Measurements from ENCODE around the gene ARMC3. TPM values are rescaled to one million over a fixed set of nuclear protein-coding genes. Genes with fewer than 3 reads are reported as not detected.

ARMC3 gene
- polyA plus RNA-seq, 3 donors = not detected

GRCh38 chr10:22915314-22915713, 12.5 kb upstream of the ARMC3 start:
- H3K4me2 ChIP-seq (replicated peaks; ENCODE audit: extremely low read depth, low read length, poor library complexity, severe bottlenecking) = no peak overlapping the region
- no peak for TF ChIP-seq CTCF (IDR thresholded peaks at IDR 0.05)
- Mint-ChIP-seq H3K36me3 (no peaks in the 10 kb centered on the region), H3K27me3 (ENCODE audit: low read depth in 3 of 3) (peaks cover 0 to 3% (median 0%) of the 10 kb centered on the region in 3 donors), H3K27ac (no peak overlapping the region), H3K9me3 (peaks cover 0 to 14% (median 7%) of the 10 kb centered on the region in 7 donors), H3K4me3 (no peak overlapping the region), H3K4me1 (no peaks in the 10 kb centered on the region)
- no peaks in the 10 kb centered on the region for H3K36me3 ChIP-seq (replicated peaks in 1 of 2; ENCODE audit: control insufficient read depth in 1 of 2, insufficient read depth in 2 of 2, low read length in 2 of 2)
- H2AFZ ChIP-seq (ENCODE audit: insufficient read depth, low read depth, low read length, poor library complexity, severe bottlenecking) = no peak overlapping the region
- H4K20me1 ChIP-seq (ENCODE audit: insufficient read depth, low read length) = no peaks in the 10 kb centered on the region
- H3K79me2 ChIP-seq (ENCODE audit: insufficient read depth, low read length) = no peaks in the 10 kb centered on the region
- no peak overlapping the region for H3K27ac ChIP-seq (ENCODE audit: low read depth in 1 of 2, low read length in 2 of 2)
- no peak overlapping the region for H3K4me3 ChIP-seq (replicated peaks in 1 of 3; ENCODE audit: low read depth in 2 of 3, low read length in 3 of 3)
- no peaks in the 10 kb centered on the region for H3K27me3 ChIP-seq (ENCODE audit: control insufficient read depth in 2 of 2, insufficient read depth in 2 of 2, low read length in 2 of 2)
- intact Hi-C loops (cut with micrococcal nuclease) = no loop called here
- no CpG with 5 or more reads among the region's 3 CpGs for WGBS (ENCODE audit: insufficient coverage)
- H3K4me1 ChIP-seq (ENCODE audit: control insufficient read depth in 1 of 2, insufficient read depth in 2 of 2, low read length in 2 of 2) = no peaks in the 10 kb centered on the region
- DNase-seq = no peak
- no peaks in the 10 kb centered on the region for H3K9me3 ChIP-seq (replicated peaks in 1 of 2; ENCODE audit: control insufficient read depth in 1 of 2, insufficient read depth in 1 of 2, low read length in 2 of 2)
- H3K9ac ChIP-seq (ENCODE audit: insufficient read depth, low read length, poor library complexity, severe bottlenecking) = no peak overlapping the region

GRCh38 chr10:22925088-22925487, 2.8 kb upstream of the ARMC3 start:
- Histone ChIP-seq H3K27ac (ENCODE audit: low read depth in 1 of 2, low read length in 2 of 2) (no peak overlapping the region), H3K79me2 (ENCODE audit: insufficient read depth, low read length) (no peaks in the 10 kb centered on the region), H3K9ac (ENCODE audit: insufficient read depth, low read length, poor library complexity, severe bottlenecking) (no peak overlapping the region), H2AFZ (ENCODE audit: insufficient read depth, low read depth, low read length, poor library complexity, severe bottlenecking) (no peak overlapping the region), H3K4me3 (replicated peaks in 1 of 3; ENCODE audit: low read depth in 2 of 3, low read length in 3 of 3) (no peak overlapping the region), H3K27me3 (ENCODE audit: control insufficient read depth in 2 of 2, insufficient read depth in 2 of 2, low read length in 2 of 2) (peaks cover 4% of the 10 kb centered on the region in 2 donors), H3K4me2 (replicated peaks; ENCODE audit: extremely low read depth, low read length, poor library complexity, severe bottlenecking) (no peak overlapping the region), H4K20me1 (ENCODE audit: insufficient read depth, low read length) (no peaks in the 10 kb centered on the region), H3K4me1 (ENCODE audit: control insufficient read depth in 1 of 2, insufficient read depth in 2 of 2, low read length in 2 of 2) (peaks cover 7 to 9% of the 10 kb centered on the region in 2 donors), H3K36me3 (replicated peaks in 1 of 2; ENCODE audit: control insufficient read depth in 1 of 2, insufficient read depth in 2 of 2, low read length in 2 of 2) (no peaks in the 10 kb centered on the region), H3K9me3 (replicated peaks in 1 of 2; ENCODE audit: control insufficient read depth in 1 of 2, insufficient read depth in 1 of 2, low read length in 2 of 2) (no peaks in the 10 kb centered on the region)
- Mint-ChIP-seq H3K27ac (no peak overlapping the region), H3K36me3 (no peaks in the 10 kb centered on the region), H3K9me3 (peaks cover 0 to 10% (median 2%) of the 10 kb centered on the region in 7 donors), H3K4me3 (no peak overlapping the region), H3K27me3 (ENCODE audit: low read depth in 3 of 3) (peaks cover 2 to 9% (median 2%) of the 10 kb centered on the region in 3 donors), H3K4me1 (peaks cover 6% of the 10 kb centered on the region)
- no peak for TF ChIP-seq CTCF (IDR thresholded peaks at IDR 0.05)
- intact Hi-C loops (cut with micrococcal nuclease) = no loop called here
- DNase-seq = no peak
- WGBS (ENCODE audit: insufficient coverage) = 29% methylated on average over 1 of the region's 1 CpG
